Breast epithelium (tissue), 3 donors: ENCODE measurements around the gene TBRG4.

ENCODE experiments used
- CTCF ChIP-seq, 3 donors: fragments of 450-650 bp; IDR thresholded peaks; one replicate each; pipeline ENCODE4 v1.5.1; 2016 to 2017; ENCODE audit warnings: antibody characterized with exemption in 3 of 3, mild to moderate bottlenecking in 3 of 3, moderate library complexity in 3 of 3
- POLR2A ChIP-seq: fragments of 450-650 bp; IDR thresholded peaks from one replicate; pipeline ENCODE4 v1.6.1; 2016; ENCODE audit warnings: antibody characterized with exemption, mild to moderate bottlenecking, moderate library complexity

DNA sequence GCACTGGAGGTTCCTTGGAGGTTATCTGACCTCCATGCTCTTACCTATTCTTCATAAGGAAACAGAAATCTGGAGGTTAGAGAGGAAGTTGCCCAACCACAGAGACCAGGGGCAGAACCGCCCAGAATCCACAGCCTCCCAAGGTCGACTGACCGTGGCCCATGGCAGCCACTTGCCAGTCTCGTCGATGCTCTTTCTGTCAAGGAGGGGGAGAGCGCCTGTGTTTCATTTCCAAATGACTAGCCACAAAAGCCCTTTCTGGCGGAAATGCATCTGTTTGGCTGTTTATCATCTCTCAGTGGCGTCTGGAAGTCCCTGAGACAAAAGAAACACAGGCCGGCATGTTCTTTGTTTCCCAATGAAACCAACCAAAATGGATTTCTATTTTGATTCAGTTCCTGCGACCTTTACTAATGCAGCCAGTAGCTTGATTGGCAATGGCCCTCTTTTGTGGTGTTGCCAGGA is 49.0 kb upstream of the TBRG4 start:
- TF ChIP-seq POLR2A (no peak), CTCF (IDR thresholded peaks at IDR 0.05) (no peak)
